T-helper 2 cell treated with Interferon-gamma antibody and Interleukin-4, amounts not matched to agents 5 μg/mL and 100 μg/mL, for 36 hours (primary cell): ENCODE measurements around the gene SMPD4.
"Not testable (repeated sequence)": the region's sequence is repeated elsewhere in the genome, so short reads cannot be mapped to it uniquely, and the experiment has no call there.

Experiments used
- DNase-seq: peaks from one replicate; pipeline ENCODE4 v3.0.0; 2021; ENCODE audit warnings: low spot score
- H3K27ac Mint-ChIP-seq: one replicate; pipeline ENCODE4 v1.8.0; 2021; ENCODE audit warnings: mild to moderate bottlenecking, mixed read lengths
- H3K27me3 Mint-ChIP-seq: one replicate; pipeline ENCODE4 v1.8.0; 2021; ENCODE audit warnings: low read depth, mixed read lengths
- H3K36me3 Mint-ChIP-seq: one replicate; pipeline ENCODE4 v1.8.0; 2021; ENCODE audit warnings: low read depth, mixed read lengths
- H3K4me1 Mint-ChIP-seq: one replicate; pipeline ENCODE4 v1.8.0; 2021; ENCODE audit warnings: low read depth, mixed read lengths
- H3K4me3 Mint-ChIP-seq: one replicate; pipeline ENCODE4 v1.8.0; 2022; ENCODE audit warnings: mild to moderate bottlenecking, moderate library complexity, mixed read lengths
- H3K9me3 Mint-ChIP-seq: one replicate; pipeline ENCODE4 v1.8.0; 2021; ENCODE audit warnings: mixed read lengths

The SMPD4 gene

GRCh38 chr2:130129120-130129829 is 52.1 kb downstream of the SMPD4 start, which contains the start of gene POTEF:
Gene POTEF (minus strand): TSS chr2:130129222. CDS start chr2:130120515, 8,707 bp downstream.
- H3K27me3 Mint-ChIP-seq, DNase-seq, H3K4me3 Mint-ChIP-seq, H3K27ac Mint-ChIP-seq, H3K4me1 Mint-ChIP-seq, H3K36me3 Mint-ChIP-seq, H3K9me3 Mint-ChIP-seq: not testable (repeated sequence)

DNA sequence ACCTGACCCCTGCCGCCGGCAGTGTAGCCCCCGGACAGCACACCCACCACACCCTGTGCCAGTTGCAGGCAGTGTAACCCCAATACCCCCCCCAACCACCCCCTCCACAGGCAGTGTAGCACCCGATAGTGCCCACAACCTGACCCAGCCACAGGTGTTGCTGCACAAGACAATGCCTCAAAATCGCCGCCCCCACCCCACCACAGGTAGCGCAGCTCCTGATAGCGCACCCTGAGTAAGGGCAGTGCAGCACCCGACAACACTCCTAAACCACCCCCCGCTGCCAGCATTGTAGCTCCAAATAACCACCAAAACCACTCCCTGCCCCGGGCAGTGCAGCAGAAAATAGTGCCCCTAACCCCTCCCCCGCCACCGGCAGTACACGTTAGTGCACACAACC is 52.9 kb downstream of the SMPD4 start:
- not testable (repeated sequence) for H3K4me3 Mint-ChIP-seq, H3K27me3 Mint-ChIP-seq, H3K27ac Mint-ChIP-seq, H3K9me3 Mint-ChIP-seq, H3K4me1 Mint-ChIP-seq, H3K36me3 Mint-ChIP-seq, DNase-seq

GRCh38 chr2:130127726-130128125 is 53.7 kb downstream of the SMPD4 start:
- H3K36me3 Mint-ChIP-seq, DNase-seq, H3K27ac Mint-ChIP-seq, H3K27me3 Mint-ChIP-seq, H3K9me3 Mint-ChIP-seq, H3K4me3 Mint-ChIP-seq, H3K4me1 Mint-ChIP-seq: not testable (repeated sequence)

GRCh38 chr2:130120924-130121323 is 60.5 kb downstream of the SMPD4 start:
- H3K27me3 Mint-ChIP-seq, DNase-seq, H3K4me3 Mint-ChIP-seq, H3K9me3 Mint-ChIP-seq, H3K36me3 Mint-ChIP-seq, H3K27ac Mint-ChIP-seq, H3K4me1 Mint-ChIP-seq: not testable (repeated sequence)

DNA sequence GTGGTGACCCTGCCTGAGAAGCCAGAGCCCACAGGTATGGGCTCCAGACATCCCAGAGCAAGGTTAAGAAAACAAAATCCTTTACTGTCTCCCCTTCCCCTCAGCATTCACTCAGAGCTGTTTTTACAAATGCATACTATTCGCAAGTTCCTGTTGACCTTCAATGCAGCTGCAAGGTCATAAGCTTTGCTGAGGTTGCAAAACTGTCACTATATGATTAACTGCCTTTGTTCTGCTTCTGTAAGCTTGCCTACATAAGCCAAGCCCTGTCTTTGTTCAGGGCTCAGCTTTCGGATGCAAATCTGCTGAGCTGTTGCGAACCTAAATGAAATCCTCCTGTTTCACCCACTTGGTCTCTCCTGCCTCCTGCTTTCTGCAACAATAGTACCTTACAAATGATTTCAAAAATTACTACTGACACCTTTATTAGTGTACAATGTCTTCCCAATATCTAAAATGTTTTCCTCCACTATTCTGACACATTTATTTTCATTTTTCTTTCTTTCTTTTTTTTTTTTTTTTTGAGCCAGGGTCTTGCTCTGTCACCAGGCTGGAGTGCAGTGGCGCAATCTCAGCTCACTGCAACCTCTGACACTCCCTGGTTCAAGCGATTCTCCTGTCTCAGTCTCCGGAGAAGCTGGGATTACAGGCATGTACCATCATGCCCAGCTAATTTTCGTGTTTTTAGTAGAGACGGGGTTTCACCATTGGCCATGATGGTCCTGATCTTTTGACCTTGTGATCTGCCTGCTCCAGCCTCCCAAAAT is 78.6 kb downstream of the SMPD4 start:
- not testable (repeated sequence) for H3K4me1 Mint-ChIP-seq, H3K9me3 Mint-ChIP-seq, H3K27ac Mint-ChIP-seq, H3K36me3 Mint-ChIP-seq, DNase-seq, H3K4me3 Mint-ChIP-seq, H3K27me3 Mint-ChIP-seq
